CD4-positive, alpha-beta memory T cell (primary cell): ENCODE data around the gene TSFM. TPM values are rescaled to one million over a fixed set of nuclear protein-coding genes. Genes with fewer than 3 reads are reported as not detected.

Source experiments
- CTCF ChIA-PET: fragments of 350-600 bp; sonication (Branson Sonifier 250); formaldehyde crosslinking; loops from one replicate; lab custom pipeline; 2021; ENCODE audit warnings: inconsistent platforms; ENCODE audit not compliant: partially characterized antibody; lab: Charles Lee
- POLR2A ChIA-PET: fragments of 350-600 bp; sonication (Branson Sonifier 250); formaldehyde crosslinking; loops from one replicate; lab custom pipeline; 2021; ENCODE audit not compliant: partially characterized antibody; lab: Charles Lee
- DNase-seq, 5 donors: peaks; one replicate each; pipeline versions ENCODE4 v3.0.0 to v3.0.0-alpha.2; 2020 to 2022; ENCODE audit warnings: mixed read lengths in 1 of 5
- H3K27ac ChIP-seq: one replicate; pipeline ENCODE4 v1.7.0; 2013; ENCODE audit warnings: low read depth, low read length
- H3K27me3 ChIP-seq: 2 replicates; pipeline ENCODE4 v1.7.0; 2013; ENCODE audit warnings: mild to moderate bottlenecking, low read length, moderate library complexity; ENCODE audit not compliant: insufficient read depth
- H3K36me3 ChIP-seq: 2 replicates; pipeline ENCODE4 v1.7.0; 2013; ENCODE audit warnings: mild to moderate bottlenecking, low read length, moderate library complexity; ENCODE audit not compliant: insufficient read depth
- H3K4me1 ChIP-seq: 2 replicates; pipeline ENCODE4 v1.7.0; 2013; ENCODE audit warnings: mild to moderate bottlenecking, low read length, moderate library complexity; ENCODE audit not compliant: insufficient read depth
- H3K4me3 ChIP-seq, 2 donors: one replicate each; pipeline ENCODE4 v1.7.0; 2013; ENCODE audit warnings: low read length in 2 of 2, mild to moderate bottlenecking in 1 of 2
- H3K9me3 ChIP-seq, 2 donors: one replicate each; pipeline ENCODE4 v1.7.0; 2013; ENCODE audit warnings: low read length in 2 of 2, control low read depth in 1 of 2; ENCODE audit not compliant: control insufficient read depth in 1 of 2
- H3K27ac Mint-ChIP-seq, 7 donors: one replicate each; pipeline ENCODE4 v1.8.0; 2020 to 2021; ENCODE audit warnings: mixed read lengths in 7 of 7, mild to moderate bottlenecking in 6 of 7, inconsistent platforms in 3 of 7, moderate library complexity in 3 of 7
- H3K27me3 Mint-ChIP-seq, 2 donors: one replicate each; pipeline ENCODE4 v1.8.0; 2020 to 2021; ENCODE audit warnings: mixed read lengths in 2 of 2
- H3K36me3 Mint-ChIP-seq, 2 donors: one replicate each; pipeline ENCODE4 v1.8.0; 2020 to 2021; ENCODE audit warnings: mixed read lengths in 2 of 2, inconsistent platforms in 1 of 2, mild to moderate bottlenecking in 1 of 2
- H3K4me1 Mint-ChIP-seq, 4 donors: one replicate each; pipeline ENCODE4 v1.8.0; 2020 to 2021; ENCODE audit warnings: mixed read lengths in 4 of 4, mild to moderate bottlenecking in 1 of 4
- H3K4me3 Mint-ChIP-seq, 8 donors: one replicate each; pipeline ENCODE4 v1.8.0; 2020 to 2021; ENCODE audit warnings: mixed read lengths in 8 of 8, mild to moderate bottlenecking in 7 of 8, moderate library complexity in 6 of 8, inconsistent platforms in 3 of 8
- H3K9me3 Mint-ChIP-seq, 8 donors: one replicate each; pipeline ENCODE4 v1.8.0; 2020 to 2021; ENCODE audit warnings: mixed read lengths in 8 of 8, mild to moderate bottlenecking in 5 of 8, inconsistent platforms in 3 of 8, moderate library complexity in 1 of 8
- intact Hi-C: fragments of 100-400 bp; cut with micrococcal nuclease; formaldehyde crosslinking; loops from one replicate; pipeline ENCODE4 v1.15.1; 2023
- polyA plus RNA-seq, 2 donors: library from polyadenylated mRNA; unstranded; fragments of 300-500 nt; fragmentation: Illumina TruSeq; gene quantifications; one replicate each; pipeline ENCODE4 v1.2.3, GENCODE V29; 2021
- total RNA-seq, 2 experiments: library from RNA; stranded (reverse); gene quantifications; one replicate each; pipeline ENCODE4 v1.2.3, GENCODE V29; 2021

The TSFM gene
- total and polyA plus RNA-seq, 4 experiments from 2014 or later, result 18.9 to 32.5 (median 22.7) TPM

DNA sequence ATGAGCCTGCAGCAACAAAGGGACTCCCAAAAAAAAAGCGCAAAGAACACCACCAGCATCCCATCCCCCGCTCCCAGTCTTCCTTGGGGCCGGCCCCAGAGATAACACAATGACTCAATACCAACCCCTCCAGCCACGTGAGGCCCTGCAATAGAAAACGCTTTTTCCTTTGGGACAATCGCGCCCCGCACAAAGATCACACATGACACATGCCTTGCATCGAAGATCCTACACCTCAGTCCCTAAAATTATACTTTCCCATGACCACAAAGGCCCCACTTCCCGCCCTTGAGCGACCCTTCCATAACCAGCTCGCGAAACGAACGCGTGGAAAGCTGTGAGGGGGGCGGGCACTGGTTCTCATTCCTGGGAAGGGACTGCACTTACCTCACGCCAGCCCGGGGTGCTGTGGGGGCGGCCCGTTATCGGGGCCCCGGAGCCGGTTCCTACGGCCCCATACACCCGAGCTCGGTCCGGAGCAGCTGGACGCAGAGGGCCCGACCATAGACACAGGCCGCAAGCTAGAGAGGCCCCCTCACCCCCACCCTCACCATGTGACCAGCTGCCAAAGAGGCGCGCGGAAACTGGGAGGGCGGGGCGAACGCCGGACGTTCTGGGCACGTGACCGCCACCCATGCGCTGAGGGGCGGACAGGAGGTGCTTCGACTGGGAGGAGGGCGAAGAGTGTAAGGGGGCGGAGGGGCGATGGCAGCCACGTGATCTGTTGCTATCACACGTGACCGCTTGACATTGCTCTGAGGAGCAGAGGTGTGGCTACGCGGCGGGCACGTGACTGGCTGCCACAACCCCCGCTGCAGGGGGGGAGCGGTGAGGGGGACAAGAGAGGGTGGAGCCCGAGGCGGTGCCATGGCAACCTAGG lies 30.6 kb upstream of the TSFM start, which contains the start of gene CDK4:
TSS of gene CDK4 (minus strand) at position 523 of the 880 bp plus-strand sequence. CDS start 593 bp downstream, outside the sequence.
- peaks cover 46 to 58% (median 51%) of the 10 kb centered on the region in 4 donors for H3K4me1 Mint-ChIP-seq
- Histone ChIP-seq H3K9me3 (no peaks in the 10 kb centered on the region), H3K36me3 (peaks cover 19% of the 10 kb centered on the region), H3K27me3 (no peaks in the 10 kb centered on the region), H3K4me3 (peak within 1 kb of the TSS; percentile 30 to 80), H3K4me1 (peaks cover 50% of the 10 kb centered on the region), H3K27ac (peak within 1 kb of the TSS; percentile 82)
- no peaks in the 10 kb centered on the region for H3K9me3 Mint-ChIP-seq
- H3K27ac Mint-ChIP-seq, result peak within 1 kb of the TSS; percentile 87 to 100 (median 99)
- ChIA-PET CTCF (interaction anchor here (1.0 to 1.2 kb wide), 3 partner anchors 11 to 58 kb away, joined by 3 to 5 read pairs (median 4); partner anchors contain the start of gene OS9), POLR2A (interaction anchor here (0.6 to 1.3 kb wide), 11 partner anchors 8 to 1822 kb away, joined by 3 to 21 read pairs (median 3); partner anchors contain the start of genes CYP27B1, DDIT3, EEF1AKMT3 and METTL1)
- no peaks in the 10 kb centered on the region for H3K27me3 Mint-ChIP-seq
- peak; percentile 97 to 100 (median 99) for DNase-seq
- intact Hi-C loops, result loop anchor here (1.0 to 5.0 kb wide), 5 partner anchors 8 to 665 kb away; partner anchors contain the start of genes CTDSP2, EEF1AKMT3, METTL1 and NAB2
- peak within 1 kb of the TSS; percentile 82 to 98 (median 90) for H3K4me3 Mint-ChIP-seq
- peaks cover 22 to 41% of the 10 kb centered on the region in 2 donors for H3K36me3 Mint-ChIP-seq

DNA sequence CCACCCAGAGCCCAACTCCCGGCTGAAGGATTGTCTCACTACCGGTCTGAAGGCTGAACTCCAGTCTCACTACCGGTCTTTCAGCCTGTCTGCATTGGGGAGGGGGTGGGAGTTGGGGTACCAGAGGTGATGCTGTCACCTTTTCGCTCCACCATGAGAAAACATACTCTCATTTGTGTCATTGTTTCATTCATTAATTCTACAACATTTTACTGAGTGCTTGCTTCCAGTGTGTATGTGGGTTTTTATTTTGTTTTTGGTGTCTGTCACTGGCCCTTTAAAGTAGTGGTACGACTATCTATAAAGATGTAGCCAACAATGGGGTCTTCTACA lies 30.0 kb upstream of the TSFM start:
- Mint-ChIP-seq H3K4me3 (peak overlapping the region; percentile 82 to 98 (median 90)), H3K4me1 (peaks cover 46 to 57% (median 53%) of the 10 kb centered on the region in 4 donors), H3K9me3 (no peaks in the 10 kb centered on the region), H3K36me3 (peaks cover 19 to 37% of the 10 kb centered on the region in 2 donors), H3K27ac (peak overlapping the region; percentile 87 to 100 (median 99)), H3K27me3 (no peaks in the 10 kb centered on the region)
- H3K27ac ChIP-seq, result peak overlapping the region; percentile 82
- peak overlapping the region in 1 of 2 donors; percentile 6 for H3K4me3 ChIP-seq
- ChIA-PET CTCF (interaction anchor here (1.0 to 1.2 kb wide), 3 partner anchors 12 to 59 kb away, joined by 3 to 5 read pairs (median 4); partner anchors contain the start of gene OS9), POLR2A (interaction anchor here (0.7 to 1.3 kb wide), 8 partner anchors 9 to 1823 kb away, joined by 3 to 21 read pairs (median 4); partner anchors contain the start of genes CYP27B1, DDIT3, EEF1AKMT3 and METTL1)
- intact Hi-C loops, result loop anchor here (1.0 to 5.0 kb wide), 5 partner anchors 8 to 665 kb away; partner anchors contain the start of genes CTDSP2, EEF1AKMT3, METTL1 and NAB2
- peaks cover 52% of the 10 kb centered on the region for H3K4me1 ChIP-seq
- H3K36me3 ChIP-seq, result peaks cover 16% of the 10 kb centered on the region
- no peaks in the 10 kb centered on the region for H3K9me3 ChIP-seq
- no peaks in the 10 kb centered on the region for H3K27me3 ChIP-seq
- DNase-seq, result no peak

DNA sequence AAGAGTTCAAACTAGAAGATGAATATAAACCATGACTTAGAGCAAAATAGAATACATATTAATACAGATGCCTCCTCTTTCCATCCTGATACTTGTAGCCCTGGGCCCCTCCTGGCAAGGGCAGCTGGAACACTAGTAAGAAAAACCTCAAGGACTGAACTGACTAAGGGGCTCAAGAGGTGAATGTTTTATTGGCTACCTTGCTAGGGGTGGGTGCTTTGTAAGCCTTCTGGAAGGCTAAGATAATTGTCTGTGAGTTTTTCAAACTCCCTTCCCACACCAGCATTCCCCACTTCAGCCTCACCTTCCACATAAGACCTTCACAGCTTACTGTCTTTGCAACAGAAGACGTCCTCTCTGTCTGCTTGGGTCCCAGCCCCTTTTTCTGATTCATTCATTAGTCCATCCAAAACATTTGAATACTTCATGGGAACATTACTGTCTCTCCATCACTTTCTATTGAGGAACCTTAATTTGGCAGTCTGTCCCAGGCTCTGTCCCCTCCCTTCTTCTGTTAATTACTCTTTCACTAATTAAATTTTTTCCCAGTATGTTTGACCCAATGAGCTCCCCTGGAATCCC lies 28.7 kb upstream of the TSFM start:
- H3K9me3 ChIP-seq, result no peaks in the 10 kb centered on the region
- CTCF ChIA-PET, result interaction anchor here (0.9 to 1.0 kb wide), 3 partner anchors 9 to 27 kb away, joined by 3 read pairs; partner anchors contain the start of gene TSPAN31
- DNase-seq, result no peak
- H3K36me3 Mint-ChIP-seq, result peaks cover 19 to 40% of the 10 kb centered on the region in 2 donors
- POLR2A ChIA-PET, result interaction anchor here (0.6 to 3.9 kb wide), 10 partner anchors 9 to 1822 kb away, joined by 3 to 36 read pairs (median 12); partner anchors contain the start of genes ATP23, CTDSP2, EEF1AKMT3 and METTL1
- no peaks in the 10 kb centered on the region for H3K27me3 ChIP-seq
- peak overlapping the region; percentile 87 to 100 (median 99) for H3K27ac Mint-ChIP-seq
- peak overlapping the region; percentile 82 for H3K27ac ChIP-seq
- H3K4me1 Mint-ChIP-seq, result peaks cover 50 to 65% (median 57%) of the 10 kb centered on the region in 4 donors
- H3K9me3 Mint-ChIP-seq, result no peaks in the 10 kb centered on the region
- peak overlapping the region in 1 of 2 donors; percentile 29 for H3K4me3 ChIP-seq
- peaks cover 21% of the 10 kb centered on the region for H3K36me3 ChIP-seq
- peak overlapping the region; percentile 82 to 98 (median 95) for H3K4me3 Mint-ChIP-seq
- H3K4me1 ChIP-seq, result peaks cover 54% of the 10 kb centered on the region
- intact Hi-C loops, result loop anchor here (2.0 to 5.0 kb wide), 3 partner anchors 13 to 667 kb away; partner anchors contain the start of genes CTDSP2 and NAB2
- no peaks in the 10 kb centered on the region for H3K27me3 Mint-ChIP-seq

DNA sequence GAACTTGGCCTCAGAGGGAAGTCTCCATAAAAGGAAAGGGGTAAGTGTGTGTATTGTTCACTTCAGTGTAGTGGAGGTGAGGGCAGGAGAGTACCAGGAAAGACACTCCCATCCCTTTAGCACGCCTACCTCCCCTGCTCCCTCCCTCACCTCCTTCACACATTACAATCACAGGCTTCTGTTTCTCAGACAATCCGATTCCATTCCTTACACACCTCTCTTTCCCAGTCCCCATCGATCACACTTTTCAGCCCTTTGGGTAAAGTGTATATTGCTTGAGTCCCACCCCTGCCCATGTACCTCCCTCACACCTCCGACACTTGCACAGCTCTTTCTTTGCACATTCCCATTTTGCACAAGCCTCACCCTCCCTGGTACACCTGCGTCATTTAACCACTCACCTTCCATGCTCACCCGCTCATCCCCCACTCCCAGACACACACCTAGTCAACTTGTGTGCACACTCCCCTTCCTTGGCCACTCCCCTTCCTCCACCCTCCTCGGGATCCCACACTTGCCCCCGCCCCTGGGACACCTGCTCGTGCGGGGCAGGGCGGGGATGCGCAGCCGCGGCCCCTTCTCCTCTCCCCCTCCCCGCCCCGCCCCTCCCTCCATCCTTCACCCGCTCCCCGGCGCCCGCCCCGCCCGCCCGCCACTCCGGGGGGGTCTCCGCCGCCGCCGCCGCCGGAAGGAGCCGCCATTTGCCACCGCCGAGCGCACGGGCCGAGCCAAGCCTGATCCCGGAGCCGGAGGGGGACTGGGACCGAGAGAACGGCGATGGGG lies 28.0 kb upstream of the TSFM start, which contains the start of gene MARCHF9:
TSS of gene MARCHF9 (plus strand) at position 693 of the 783 bp plus-strand sequence. CDS start 426 bp downstream, outside the sequence.
- H3K4me3 Mint-ChIP-seq, result peak within 1 kb of the TSS; percentile 88 to 98 (median 95)
- CTCF ChIA-PET, result interaction anchor here (0.9 to 3.0 kb wide), 4 partner anchors 9 to 27 kb away, joined by 3 to 51 read pairs (median 3); partner anchors contain the start of gene TSPAN31
- intact Hi-C loops, result loop anchor here (2.0 to 5.0 kb wide), 3 partner anchors 14 to 667 kb away; partner anchors contain the start of genes CTDSP2 and NAB2
- peak within 1 kb of the TSS; percentile 91 to 100 (median 99) for H3K27ac Mint-ChIP-seq
- H3K4me1 Mint-ChIP-seq, result peaks cover 54 to 71% (median 62%) of the 10 kb centered on the region in 4 donors
- Histone ChIP-seq H3K4me3 (peak within 1 kb of the TSS in 1 of 2 donors; percentile 50), H3K9me3 (no peaks in the 10 kb centered on the region), H3K4me1 (peaks cover 62% of the 10 kb centered on the region), H3K27ac (peak within 1 kb of the TSS; percentile 82), H3K36me3 (peaks cover 17% of the 10 kb centered on the region), H3K27me3 (no peaks in the 10 kb centered on the region)
- POLR2A ChIA-PET, result interaction anchor here (0.6 to 3.9 kb wide), 11 partner anchors 10 to 1823 kb away, joined by 3 to 36 read pairs (median 8); partner anchors contain the start of genes ATP23, CTDSP2, EEF1AKMT3 and METTL1
- H3K27me3 Mint-ChIP-seq, result no peaks in the 10 kb centered on the region
- no peaks in the 10 kb centered on the region for H3K9me3 Mint-ChIP-seq
- DNase-seq, result peak; percentile 83 to 95 (median 85)
- peaks cover 21 to 42% of the 10 kb centered on the region in 2 donors for H3K36me3 Mint-ChIP-seq

DNA sequence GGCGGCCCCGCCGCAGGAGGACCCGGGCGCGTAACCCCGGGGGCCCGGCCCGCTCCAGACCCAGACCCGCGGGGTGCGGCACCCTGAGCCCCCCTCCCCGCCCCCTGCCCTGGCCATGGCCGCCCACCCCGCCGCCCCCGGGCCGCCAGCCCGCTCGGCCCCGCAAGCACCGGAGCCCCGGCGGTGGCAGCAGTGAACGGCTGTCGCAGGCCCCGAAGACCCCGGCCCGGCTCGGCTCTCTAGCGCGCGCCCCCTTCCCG lies 27.5 kb upstream of the TSFM start:
- CTCF ChIA-PET, result interaction anchor here (3.0 kb wide), 1 partner anchor 12 kb away, joined by 51 read pairs; the partner anchor contains the start of gene TSPAN31
- H3K27ac ChIP-seq, result no peak overlapping the region
- Mint-ChIP-seq H3K27me3 (no peaks in the 10 kb centered on the region), H3K27ac (no peak overlapping the region), H3K4me3 (peak overlapping the region in 3 of 8 donors; percentile 36 to 58 (median 52)), H3K4me1 (peaks cover 57 to 76% (median 67%) of the 10 kb centered on the region in 4 donors), H3K9me3 (no peaks in the 10 kb centered on the region), H3K36me3 (peaks cover 21 to 44% of the 10 kb centered on the region in 2 donors)
- H3K4me3 ChIP-seq, result no peak overlapping the region
- no peaks in the 10 kb centered on the region for H3K27me3 ChIP-seq
- peaks cover 66% of the 10 kb centered on the region for H3K4me1 ChIP-seq
- peaks cover 17% of the 10 kb centered on the region for H3K36me3 ChIP-seq
- POLR2A ChIA-PET, result interaction anchor here (1.0 to 3.9 kb wide), 7 partner anchors 14 to 284 kb away, joined by 3 to 36 read pairs (median 19); partner anchors contain the start of genes ATP23, CTDSP2, EEF1AKMT3 and METTL1
- intact Hi-C loops, result loop anchor here (2.0 kb wide), 1 partner anchor 14 kb away; no protein-coding TSS in a partner anchor
- no peak for DNase-seq
- H3K9me3 ChIP-seq, result no peaks in the 10 kb centered on the region
